GM19463 (cell line): Measurements from ENCODE around the gene SNAP25.

Source experiments
- ATAC-seq: cut with Tn5 transposase; IDR thresholded peaks from one replicate; pipeline ENCODE4 v1.9.1; 2021; ENCODE audit warnings: mild to moderate bottlenecking, moderate library complexity; ENCODE audit not compliant: unreplicated experiment

SNAP25 gene

GRCh38 chr20:10300582-10301446, 82.2 kb downstream of the SNAP25 start:
- no peak for ATAC-seq

- ATAC-seq, result no peak
Measured at GRCh38 chr20:10303852-10304251, 85.2 kb downstream of the SNAP25 start.

- ATAC-seq, result no peak
Measured at GRCh38 chr20:10304471-10305046, 85.9 kb downstream of the SNAP25 start.

GRCh38 chr20:10306440-10307358, 88.1 kb downstream of the SNAP25 start:
- no peak for ATAC-seq

- ATAC-seq, result no peak
Measured at GRCh38 chr20:10307359-10307735, 88.7 kb downstream of the SNAP25 start.

- no peak for ATAC-seq
Measured at GRCh38 chr20:10308652-10309051, 90.0 kb downstream of the SNAP25 start.

- no peak for ATAC-seq
Measured at GRCh38 chr20:10309326-10309725, 90.7 kb downstream of the SNAP25 start.

GRCh38 chr20:10312111-10312510, 93.5 kb downstream of the SNAP25 start:
- ATAC-seq, result no peak

GRCh38 chr20:10313215-10313614, 94.6 kb downstream of the SNAP25 start:
- ATAC-seq, result no peak

GRCh38 chr20:10313701-10314100, 95.1 kb downstream of the SNAP25 start:
- ATAC-seq, result no peak

- no peak for ATAC-seq
Measured at GRCh38 chr20:10314198-10314597, 95.6 kb downstream of the SNAP25 start.

- ATAC-seq, result no peak
Measured at GRCh38 chr20:10315138-10315537, 96.5 kb downstream of the SNAP25 start.

- ATAC-seq, result no peak
Measured at GRCh38 chr20:10316582-10316981, 98.0 kb downstream of the SNAP25 start.

- ATAC-seq, result no peak
Measured at GRCh38 chr20:10318291-10319024, 99.8 kb downstream of the SNAP25 start.

- no peak for ATAC-seq
Measured at GRCh38 chr20:10319855-10320254, 101.2 kb downstream of the SNAP25 start.

- no peak for ATAC-seq
Measured at GRCh38 chr20:10321138-10321717, 102.6 kb downstream of the SNAP25 start.

GRCh38 chr20:10322073-10323012, 103.7 kb downstream of the SNAP25 start:
- ATAC-seq, result no peak

- no peak for ATAC-seq
Measured at GRCh38 chr20:10323729-10324128, 105.1 kb downstream of the SNAP25 start.

- ATAC-seq, result no peak
Measured at GRCh38 chr20:10324198-10324847, 105.7 kb downstream of the SNAP25 start.
